Measurements from ENCODE around the gene SLX4.

The SLX4 gene

GRCh38 chr16:3579776-3580175 is 31.6 kb downstream of the SLX4 start:
- no peak for DNase-seq

DNA sequence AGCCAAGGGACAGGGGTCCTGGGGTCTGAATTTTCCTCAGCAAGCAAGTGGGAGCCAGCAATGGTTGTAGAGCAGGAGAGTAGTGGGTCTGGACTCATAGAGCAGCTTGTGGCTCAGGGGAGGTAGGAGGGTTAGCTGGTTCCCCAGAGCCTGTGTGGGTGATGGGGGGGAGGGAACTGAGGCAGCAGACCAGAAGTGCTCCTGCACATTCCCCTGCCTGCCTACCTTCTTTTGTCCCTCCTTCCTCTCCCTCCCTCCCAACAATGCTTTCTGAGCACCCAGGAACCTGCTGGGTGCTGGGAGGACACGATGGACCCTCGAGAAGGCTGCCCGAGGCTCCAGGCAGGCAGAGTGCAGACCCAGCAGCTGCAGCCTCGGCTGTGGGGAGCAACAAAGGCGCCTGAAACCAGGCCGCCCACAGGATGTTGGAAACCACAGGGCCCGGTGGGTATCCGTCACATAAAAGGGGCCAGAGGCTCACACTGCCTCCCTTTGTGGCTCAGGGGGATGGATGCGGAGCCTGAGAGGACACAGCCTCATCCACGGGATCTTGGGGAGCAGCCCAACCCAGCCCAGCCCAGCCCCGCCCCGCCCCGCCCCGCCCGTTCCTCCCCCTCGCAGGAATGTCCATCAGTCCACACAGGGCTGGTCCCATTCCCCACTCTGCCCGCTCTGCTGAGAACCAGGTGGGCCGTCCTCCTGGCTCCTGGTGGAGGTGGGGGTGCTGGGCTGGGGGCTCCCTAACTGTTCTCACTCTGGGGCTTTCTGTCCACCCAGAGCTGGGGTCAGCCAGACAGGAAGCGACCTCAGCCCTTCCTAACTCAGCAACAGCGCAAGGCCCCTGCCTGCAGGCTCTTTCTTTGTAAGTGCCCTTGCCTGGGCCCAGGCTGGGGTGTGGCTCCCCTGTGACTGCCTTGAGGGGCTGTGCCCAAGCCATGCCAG is 32.5 kb downstream of the SLX4 start:
- peak; percentile 15 for DNase-seq

- no peak for DNase-seq
These were observed 33.3 kb downstream of the SLX4 start for GRCh38 chr16:3578121-3578520.

- DNase-seq = no peak
These were observed 34.1 kb downstream of the SLX4 start, which contains the start of gene NLRC3 for GRCh38 chr16:3577302-3577752. Gene NLRC3 (minus strand): TSS chr16:3577403. CDS start chr16:3565036, 12,367 bp downstream.

GRCh38 chr16:3576211-3576610 is 35.2 kb downstream of the SLX4 start:
- DNase-seq = no peak

- no peak for DNase-seq
These were observed 35.9 kb downstream of the SLX4 start for GRCh38 chr16:3575491-3575890.

- DNase-seq = no peak
These were observed 37.2 kb downstream of the SLX4 start for GRCh38 chr16:3574195-3574594.

DNA sequence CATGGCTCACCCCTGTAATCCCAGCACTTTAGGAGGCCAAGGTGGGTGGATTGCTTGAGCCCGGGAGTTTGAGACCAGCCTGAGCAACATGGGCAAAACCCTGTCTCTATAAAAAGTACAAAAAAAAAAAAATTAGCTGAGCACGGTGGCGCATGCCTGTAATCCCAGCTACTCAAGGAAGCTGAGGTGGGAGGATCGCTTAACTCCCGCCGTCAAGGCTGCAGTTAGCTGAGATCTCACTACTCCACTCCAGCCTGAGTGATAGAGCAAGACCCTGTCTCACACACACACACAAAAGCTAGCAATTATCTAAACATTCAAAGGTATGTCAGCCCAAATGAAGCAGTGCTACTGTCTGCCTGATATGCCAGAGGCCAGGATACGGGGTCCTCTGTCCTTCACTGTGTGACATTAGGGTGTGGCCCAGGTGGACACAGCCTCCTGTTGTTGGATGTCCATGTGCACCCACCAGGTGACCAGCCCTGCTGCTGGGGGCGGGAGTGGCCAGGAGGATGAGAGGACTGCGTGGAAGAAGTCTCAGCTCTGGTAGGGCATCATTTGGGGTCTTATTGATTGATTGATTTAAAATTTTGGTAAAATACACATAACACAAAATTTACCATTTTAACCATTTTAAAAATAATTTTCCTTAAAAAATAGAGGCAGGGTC is 38.1 kb downstream of the SLX4 start:
- DNase-seq = no peak

GRCh38 chr16:3570420-3571062 is 40.9 kb downstream of the SLX4 start:
- DNase-seq = no peak

DNA sequence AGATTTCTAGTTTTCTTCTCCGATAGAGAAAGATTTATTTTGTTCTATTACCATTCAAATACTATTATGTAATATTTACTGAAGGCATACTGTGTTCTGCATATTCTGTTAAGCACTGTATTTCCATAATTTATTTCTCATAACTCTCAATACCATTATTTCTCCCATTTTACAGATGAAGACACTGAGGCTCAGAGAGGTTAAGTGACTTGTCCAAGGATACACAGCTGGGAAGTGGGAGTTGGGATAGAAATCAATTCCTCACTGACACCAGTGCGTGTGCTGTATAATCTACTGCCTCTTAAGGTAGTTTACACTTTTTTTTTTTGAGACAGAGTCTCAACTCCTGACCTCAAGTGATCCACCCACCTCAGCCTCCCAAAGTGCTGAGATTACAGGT is 41.6 kb downstream of the SLX4 start:
- no peak for DNase-seq

DNA sequence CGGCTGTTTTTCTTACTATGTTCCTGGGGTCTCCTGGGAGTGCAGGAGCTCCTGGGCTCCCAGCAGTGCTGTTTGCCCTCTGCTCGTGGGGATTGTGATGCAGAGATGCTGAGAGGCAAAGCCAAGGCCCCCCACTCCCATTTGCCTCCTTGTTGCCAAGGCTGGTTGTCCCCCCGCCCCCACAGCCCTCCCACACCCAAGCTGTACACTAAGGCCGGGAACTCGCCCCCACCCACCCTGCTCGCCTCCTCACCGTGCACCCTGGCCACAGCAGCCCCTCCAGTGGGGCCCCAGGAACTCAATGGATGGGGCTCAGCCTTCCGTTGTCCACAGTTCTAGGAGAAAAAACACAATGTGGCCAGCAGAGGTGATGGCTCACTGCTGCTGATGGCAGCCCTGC is 44.4 kb downstream of the SLX4 start:
- no peak for DNase-seq

- no peak for DNase-seq
These were observed 46.6 kb downstream of the SLX4 start for GRCh38 chr16:3564889-3565141.

GRCh38 chr16:3564130-3564888 is 47.1 kb downstream of the SLX4 start:
- DNase-seq = no peak

DNA sequence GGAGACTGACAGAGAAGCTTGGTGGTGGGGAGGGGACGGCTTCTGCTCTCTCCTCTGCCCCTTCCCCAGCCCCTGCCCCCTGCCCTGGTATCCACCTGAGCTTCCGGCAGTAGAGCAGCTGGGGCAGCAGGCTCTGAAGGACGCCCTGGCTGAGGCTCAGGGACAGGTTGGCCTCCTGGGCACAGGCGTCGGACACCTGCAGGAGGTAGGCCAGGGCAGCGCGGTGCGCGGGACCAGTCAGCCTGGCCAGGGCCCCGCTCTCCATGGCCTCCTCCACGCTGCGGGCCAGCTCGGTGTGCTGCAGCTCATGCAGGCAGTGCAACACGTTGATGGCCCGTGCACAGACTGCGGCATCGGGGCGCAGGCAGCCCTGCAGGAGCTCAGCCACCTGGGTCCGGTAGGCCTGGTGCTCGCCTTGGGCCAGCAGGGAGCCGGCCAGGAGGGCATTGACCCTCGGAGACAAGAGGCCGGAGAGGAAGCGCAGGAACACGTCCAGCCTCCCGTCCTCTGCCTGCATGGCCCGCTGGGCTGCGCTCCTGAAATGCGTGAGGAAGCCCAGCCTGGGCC is 48.4 kb downstream of the SLX4 start:
- DNase-seq = no peak

DNA sequence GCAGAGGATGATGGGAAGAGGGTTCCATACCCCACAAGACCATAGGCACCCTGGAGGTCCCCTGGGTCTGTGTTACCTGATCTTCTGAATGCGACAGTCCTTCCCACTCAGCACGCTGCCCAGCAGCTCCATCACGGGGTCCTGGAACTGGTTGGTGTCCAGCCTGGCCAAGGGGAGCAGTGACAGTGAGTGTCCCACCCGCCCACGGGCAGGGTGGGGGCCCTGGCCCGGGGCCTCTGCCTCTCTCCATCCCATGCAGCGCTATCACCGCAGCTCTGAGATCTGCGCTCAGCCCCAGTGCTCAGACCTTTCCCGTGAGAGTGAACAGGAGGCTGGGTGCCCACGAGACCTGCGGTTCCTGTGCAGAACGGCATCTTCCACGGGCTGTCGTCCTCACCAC is 49.8 kb downstream of the SLX4 start:
- DNase-seq = no peak

- no peak for DNase-seq
These were observed 57.0 kb downstream of the SLX4 start for GRCh38 chr16:3554351-3554928.

GRCh38 chr16:3553138-3553923 is 58.1 kb downstream of the SLX4 start:
- no peak for DNase-seq

- DNase-seq = no peak
These were observed 60.3 kb downstream of the SLX4 start for GRCh38 chr16:3550851-3551847.

DNA sequence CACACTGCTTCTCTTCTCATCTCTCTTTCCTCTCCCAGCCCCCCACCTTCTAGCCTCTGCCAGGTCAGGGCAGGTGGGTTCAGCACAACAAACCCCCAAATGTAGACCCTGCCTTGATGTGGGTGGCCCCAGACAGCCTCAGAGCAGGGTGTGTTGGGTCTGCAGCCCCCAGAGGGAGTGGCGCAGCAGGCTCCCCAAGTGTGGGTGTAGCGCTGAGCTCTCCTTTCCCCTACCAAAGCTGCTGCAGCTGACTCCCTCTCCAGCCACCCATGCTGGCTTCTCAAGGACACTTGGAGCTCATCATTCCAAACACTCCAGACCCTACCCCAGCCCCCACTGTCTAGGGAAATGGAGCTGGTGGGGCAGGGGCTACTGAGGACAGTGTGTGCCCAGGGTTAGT is 61.5 kb downstream of the SLX4 start:
- no peak for DNase-seq

DNA sequence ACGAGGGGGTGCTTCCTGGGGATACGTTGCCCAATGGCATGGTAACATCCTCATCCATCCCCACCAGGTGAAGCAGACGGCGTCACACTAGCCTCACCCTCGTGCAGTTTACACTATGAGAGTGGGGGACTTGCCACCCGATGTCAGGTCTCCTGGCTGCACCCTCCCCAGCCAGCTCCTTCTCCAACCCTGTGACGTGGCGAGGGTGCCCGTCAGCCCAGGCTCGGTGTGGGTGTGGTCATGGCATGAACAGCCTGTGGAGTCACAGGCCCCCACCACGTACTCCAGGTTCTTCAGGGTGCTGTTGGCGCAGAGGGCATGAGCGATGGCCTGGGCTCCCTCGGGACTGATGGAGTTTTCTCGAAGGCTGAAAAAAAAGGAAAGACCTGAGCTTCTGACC is 62.5 kb downstream of the SLX4 start:
- no peak for DNase-seq
